RKO (cell line): ENCODE data around the gene TOMM40L.
A peak's percentile ranks its signal among the peaks of the same experiment; 100 is the strongest.

ENCODE experiments used
- DNase-seq: peaks from one replicate; pipeline ENCODE4 v3.0.0-alpha.2; 2016; ENCODE audit warnings: low spot score

Gene TOMM40L

DNA sequence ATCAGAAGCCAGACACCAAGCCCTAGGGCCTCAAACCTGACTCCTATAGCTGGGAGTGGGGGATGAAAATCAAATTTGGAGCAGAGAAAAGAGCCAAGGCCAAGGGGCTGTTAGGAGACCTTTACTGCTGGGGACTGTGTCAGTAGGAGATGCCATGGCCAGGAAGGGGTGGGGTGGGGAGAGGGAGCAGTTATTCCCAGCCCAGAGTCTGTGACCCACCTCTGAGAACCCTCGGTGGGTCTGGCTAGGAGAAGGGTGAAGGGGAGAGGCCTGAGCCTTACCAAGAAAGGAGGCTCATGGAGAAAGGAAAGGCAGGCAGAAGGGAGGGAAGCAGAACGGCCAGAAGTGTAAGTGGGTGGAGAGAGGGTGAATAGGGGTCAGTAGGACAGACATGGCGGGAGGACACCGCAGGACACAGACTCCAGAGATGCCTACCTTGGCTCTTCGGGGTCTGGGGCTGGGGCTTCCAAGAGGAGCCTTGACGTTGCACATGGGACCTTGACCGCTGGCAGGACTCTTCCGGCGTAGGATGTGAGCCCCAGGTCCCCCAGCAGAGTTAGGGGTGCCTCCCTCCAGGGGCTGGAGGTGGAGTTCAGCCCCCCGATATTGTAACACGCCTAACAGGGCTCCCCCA lies 28.2 kb upstream of the TOMM40L start:
- no peak for DNase-seq

- DNase-seq: no peak
Observed at GRCh38 chr1:161198194-161198896, 27.5 kb upstream of the TOMM40L start.

DNA sequence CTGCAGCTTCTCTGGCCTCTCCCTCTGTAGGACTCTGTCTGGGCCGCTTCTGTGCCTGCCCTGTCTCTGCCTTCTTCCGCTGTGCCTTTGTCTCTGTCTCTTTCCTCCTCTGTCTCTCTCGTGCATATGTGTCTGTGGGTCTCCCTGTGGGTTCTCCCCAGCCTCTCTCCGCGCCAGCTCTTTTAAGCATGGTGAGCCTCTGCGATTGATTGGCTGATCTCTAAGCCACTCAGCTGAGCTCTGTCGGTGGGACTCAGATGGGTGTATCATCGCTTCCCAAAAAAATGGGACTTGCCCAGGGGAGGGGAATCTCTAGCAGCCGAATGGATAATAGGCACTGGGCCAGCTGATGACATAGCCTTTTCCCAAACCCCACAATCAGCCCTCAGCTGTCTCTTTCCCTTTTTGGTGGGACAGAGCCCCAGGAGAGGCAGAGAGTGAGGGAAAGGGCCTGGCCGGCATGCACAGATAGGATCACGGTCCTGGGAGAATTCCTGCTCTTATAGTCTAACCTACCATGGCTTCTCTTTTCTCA lies 26.9 kb upstream of the TOMM40L start, which contains the start of gene ADAMTS4:
Gene ADAMTS4 (minus strand): TSS at position 158 of the 535 bp plus-strand sequence. CDS start 427 bp downstream, outside the sequence.
- no peak for DNase-seq

DNA sequence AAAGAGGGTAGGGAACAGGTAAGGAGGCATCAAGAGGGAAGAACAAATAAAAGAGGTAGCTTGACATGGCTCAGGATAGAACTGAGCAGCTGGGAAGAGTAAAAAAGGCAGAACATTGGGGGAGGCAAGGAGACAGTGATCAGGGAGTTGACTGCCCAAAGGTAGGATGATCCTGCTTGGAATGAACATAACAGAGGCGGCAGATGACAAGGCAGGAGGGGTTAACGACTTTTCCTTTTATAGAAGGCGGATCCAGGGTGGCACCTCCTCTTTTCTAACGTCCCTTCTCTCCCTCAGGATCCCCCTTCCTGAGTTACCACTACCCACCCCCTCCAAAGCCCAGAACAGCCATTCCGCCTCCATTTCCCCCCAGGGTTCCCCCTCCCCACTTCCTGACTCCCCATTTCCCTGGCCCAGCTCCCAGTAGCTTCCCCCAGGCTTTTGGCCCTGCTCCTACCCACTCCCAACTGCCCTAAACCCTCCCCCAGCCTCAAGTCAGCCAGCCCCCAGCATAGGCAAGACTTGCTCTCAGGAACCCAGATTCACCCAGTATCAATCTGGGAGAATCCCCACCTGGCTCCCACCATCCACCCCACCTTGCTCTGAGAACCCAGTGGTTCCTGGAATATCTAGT lies 26.2 kb upstream of the TOMM40L start:
- DNase-seq: no peak

DNA sequence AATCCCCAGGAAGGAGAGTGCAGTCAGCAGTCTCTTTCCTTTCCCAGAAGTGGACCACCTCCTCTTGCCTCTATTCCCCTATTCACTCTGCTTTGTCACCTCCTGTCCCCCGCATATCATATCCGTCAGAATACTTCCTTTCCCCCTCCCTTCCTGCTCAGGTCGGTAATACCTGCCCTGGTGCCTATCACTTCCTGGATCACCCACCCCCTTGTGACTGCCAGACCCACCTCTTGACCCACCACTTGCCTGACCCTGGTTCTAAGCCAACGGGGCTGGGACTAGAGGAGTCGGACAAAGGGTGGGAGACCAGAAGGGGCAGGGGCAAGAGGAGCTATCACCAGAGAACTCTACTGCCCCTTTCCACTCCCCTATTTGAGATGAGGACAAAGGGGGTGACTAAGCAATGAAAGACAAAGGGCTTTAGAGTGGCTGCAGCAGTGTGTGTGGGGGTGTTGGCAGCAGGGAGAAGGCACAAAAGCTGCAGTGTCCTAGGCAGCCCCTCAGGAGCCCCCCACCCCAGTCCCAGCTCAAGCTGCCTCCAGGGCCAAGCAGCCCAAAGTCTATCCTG lies 25.4 kb upstream of the TOMM40L start:
- DNase-seq: no peak

GRCh38 chr1:161200992-161201835 lies 24.6 kb upstream of the TOMM40L start:
- DNase-seq: no peak

DNA sequence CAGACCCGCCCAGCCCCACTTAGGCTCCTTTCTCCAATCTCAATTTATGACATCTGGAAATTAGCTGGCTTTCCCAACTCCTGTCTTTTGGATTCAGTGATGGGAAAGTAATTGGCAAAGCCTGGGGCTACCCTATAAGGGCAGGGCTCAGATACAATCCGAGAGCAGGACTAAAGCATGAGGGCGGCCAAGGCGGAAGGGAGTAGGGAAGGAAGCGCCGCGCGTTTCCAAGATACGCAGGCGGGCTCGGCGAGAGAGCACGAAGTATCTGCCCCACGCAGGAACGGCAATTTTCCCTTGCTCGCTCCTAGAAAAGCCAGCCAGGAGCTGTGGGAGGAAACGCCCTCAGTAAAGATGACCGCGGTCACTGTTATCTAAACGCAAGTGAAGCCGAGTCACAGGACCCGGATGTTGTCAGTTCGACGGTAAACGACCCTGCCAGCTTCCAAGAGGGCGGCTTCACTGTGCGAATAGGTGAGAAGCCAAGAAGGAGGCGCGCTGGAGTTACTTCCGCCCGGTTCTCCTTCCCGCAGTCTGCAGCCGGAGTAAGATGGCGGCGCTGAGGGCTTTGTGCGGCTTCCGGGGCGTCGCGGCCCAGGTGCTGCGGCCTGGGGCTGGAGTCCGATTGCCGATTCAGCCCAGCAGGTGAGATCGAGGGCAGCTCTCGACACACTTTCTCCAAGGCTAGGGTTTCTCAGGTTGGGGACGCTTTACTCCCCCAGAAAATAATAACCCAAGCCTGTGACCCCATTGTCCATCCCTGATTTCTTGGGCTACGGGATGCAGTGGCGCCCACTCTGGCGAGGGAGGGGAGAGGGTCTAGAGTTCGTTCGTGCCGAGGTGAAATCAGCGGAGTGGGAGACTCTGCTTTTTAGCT lies 23.8 kb upstream of the TOMM40L start, which contains the start of gene NDUFS2:
Gene NDUFS2 (plus strand): TSS at position 532 of the 877 bp plus-strand sequence. CDS start 19 bp downstream, at position 551.
- peak; percentile 99 for DNase-seq

- no peak for DNase-seq
Observed at GRCh38 chr1:161206411-161207140, 19.3 kb upstream of the TOMM40L start.

GRCh38 chr1:161207173-161207572 lies 18.7 kb upstream of the TOMM40L start:
- DNase-seq: no peak

- peak; percentile 69 for DNase-seq
Observed at GRCh38 chr1:161209790-161210409, 16.0 kb upstream of the TOMM40L start.

GRCh38 chr1:161214369-161214768 lies 11.5 kb upstream of the TOMM40L start:
- DNase-seq: no peak

DNA sequence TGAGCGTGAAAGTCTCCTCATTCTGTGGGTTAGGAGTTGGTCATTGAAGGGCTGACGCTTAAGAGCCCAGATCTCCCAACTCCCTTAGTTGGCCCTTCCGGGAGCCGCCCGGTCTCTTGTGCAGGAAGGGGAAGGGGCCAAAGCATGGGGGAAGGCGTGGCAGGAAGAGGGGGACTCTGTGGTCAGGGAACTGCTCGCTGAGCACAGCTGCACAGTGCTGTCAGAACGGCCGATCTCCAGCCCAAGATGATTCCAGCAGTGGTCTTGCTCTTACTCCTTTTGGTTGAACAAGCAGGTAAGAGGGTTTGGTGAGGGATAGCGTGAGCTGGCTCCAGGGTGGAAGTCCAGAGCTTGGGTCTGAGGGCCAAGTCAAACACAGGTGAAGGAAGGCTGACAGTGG lies 10.8 kb upstream of the TOMM40L start, which contains the start of gene FCER1G:
Gene FCER1G (plus strand): TSS at position 220 of the 400 bp plus-strand sequence. CDS start 27 bp downstream, at position 247.
- no peak for DNase-seq

DNA sequence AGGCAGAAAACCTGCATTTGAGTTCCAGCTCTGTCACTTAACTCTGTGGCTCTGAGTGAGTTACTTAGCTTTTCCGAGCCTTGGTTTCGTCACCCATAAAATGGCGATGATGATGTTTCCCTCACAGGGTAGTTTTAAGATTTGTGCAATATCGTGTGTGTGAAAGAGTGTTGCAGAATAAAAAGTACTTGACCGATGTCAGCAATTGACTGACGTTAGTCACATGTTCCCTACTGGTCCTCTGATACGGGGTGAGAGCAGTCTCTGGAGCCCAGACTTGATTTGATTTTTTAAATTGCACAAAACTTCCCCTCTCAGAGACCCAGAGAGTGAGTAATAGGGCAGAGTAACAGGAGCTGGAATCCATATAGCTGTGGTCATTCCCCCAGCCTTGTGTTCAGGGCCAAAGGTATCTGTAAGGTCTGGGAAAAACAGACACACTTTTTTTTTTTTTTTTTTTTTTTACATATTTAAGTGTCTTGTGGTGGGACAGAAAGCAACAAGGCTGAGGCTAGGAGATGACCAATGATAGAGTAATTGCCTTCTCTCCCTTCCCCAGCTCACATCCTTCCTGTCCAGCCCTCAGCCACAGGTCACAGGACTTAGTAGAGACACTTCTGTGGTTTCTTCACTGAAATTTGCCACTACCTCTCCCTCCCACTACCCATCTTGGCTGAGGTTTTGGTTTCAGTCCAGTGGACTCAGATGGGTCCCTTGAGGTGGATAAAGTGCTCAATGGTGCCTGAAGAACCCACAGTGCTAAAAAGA lies 8.7 kb upstream of the TOMM40L start:
- DNase-seq: no peak

GRCh38 chr1:161217831-161218230 lies 8.0 kb upstream of the TOMM40L start:
- no peak for DNase-seq

GRCh38 chr1:161218301-161219077 lies 7.4 kb upstream of the TOMM40L start:
- no peak for DNase-seq

DNA sequence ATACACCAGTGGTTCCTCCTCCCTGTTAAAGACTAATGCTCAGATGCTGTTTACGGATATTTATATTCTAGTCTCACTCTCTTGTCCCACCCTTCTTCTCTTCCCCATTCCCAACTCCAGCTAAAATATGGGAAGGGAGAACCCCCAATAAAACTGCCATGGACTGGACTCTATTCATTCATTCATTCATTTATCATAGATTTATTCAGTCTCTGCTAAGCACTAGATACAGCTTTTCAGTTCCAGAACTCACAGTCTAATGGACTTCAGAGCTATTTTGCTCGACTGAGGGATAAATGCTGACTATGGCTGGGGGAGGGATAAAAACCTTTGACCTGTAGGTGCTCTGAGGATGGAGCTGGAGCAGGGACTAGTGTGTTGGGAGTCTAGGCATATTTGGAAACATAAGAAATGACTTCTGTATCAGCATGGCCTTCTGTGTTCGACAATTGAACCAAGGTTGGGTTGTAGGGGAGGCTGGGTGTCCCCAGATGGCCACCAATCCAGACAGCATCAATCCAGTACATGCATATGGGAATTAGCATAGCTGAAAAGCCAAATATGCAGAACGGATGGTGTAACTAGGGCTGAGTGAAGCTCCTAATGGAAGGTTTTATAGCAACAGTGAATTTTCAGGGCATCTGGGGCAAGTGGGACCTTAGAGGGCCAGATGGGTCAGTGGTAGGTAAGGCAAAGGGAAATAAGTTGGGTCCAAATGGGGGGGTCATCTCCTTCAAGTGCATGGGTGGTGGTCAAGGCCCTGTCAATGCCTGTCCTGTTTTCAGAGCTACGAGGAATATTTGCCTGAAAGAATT lies 6.6 kb upstream of the TOMM40L start:
- no peak for DNase-seq

GRCh38 chr1:161220002-161220401 lies 5.9 kb upstream of the TOMM40L start:
- no peak for DNase-seq
